KMS-11 (cell line): ENCODE data around the gene DHRS4.
"Not testable (repeated sequence)": the region's sequence is repeated elsewhere in the genome, so short reads cannot be mapped to it uniquely, and the experiment has no call there.

Source experiments
- H2AFZ ChIP-seq: fragments of 200-600 bp; sonication (generic); 2 replicates; pipeline ENCODE4 v1.6.1; 2016; ENCODE audit warnings: antibody characterized with exemption, mixed run types, low read depth
- H3K27ac ChIP-seq: fragments of 200-600 bp; sonication (generic); 2 replicates; pipeline ENCODE4 v1.6.1; 2016; ENCODE audit warnings: mild to moderate bottlenecking, mixed run types
- H3K27me3 ChIP-seq: fragments of 200-600 bp; sonication (generic); 2 replicates; pipeline ENCODE4 v1.6.1; 2017; ENCODE audit warnings: mild to moderate bottlenecking, low read depth, mixed run types, moderate library complexity; ENCODE audit not compliant: insufficient read depth
- H3K36me3 ChIP-seq: fragments of 200-600 bp; sonication (generic); 2 replicates; pipeline ENCODE4 v1.6.1; 2017; ENCODE audit warnings: mild to moderate bottlenecking, mixed run types; ENCODE audit not compliant: insufficient read depth
- H3K4me1 ChIP-seq: fragments of 200-600 bp; sonication (generic); 2 replicates; pipeline ENCODE4 v1.6.1; 2016; ENCODE audit warnings: mild to moderate bottlenecking, low read depth, mixed run types; ENCODE audit not compliant: poor library complexity, severe bottlenecking
- H3K4me2 ChIP-seq: fragments of 200-600 bp; sonication (generic); 2 replicates; pipeline ENCODE4 v1.7.0; 2016; ENCODE audit warnings: mild to moderate bottlenecking, mixed run types
- H3K4me3 ChIP-seq: fragments of 200-600 bp; sonication (generic); IDR thresholded peaks from 2 replicates; pipeline ENCODE4 v1.6.1; 2017; ENCODE audit warnings: low read depth, low read length, mixed read lengths; ENCODE audit not compliant: insufficient read depth
- H3K79me2 ChIP-seq: fragments of 200-600 bp; sonication (generic); 2 replicates; pipeline ENCODE4 v1.6.1; 2016; ENCODE audit warnings: low read depth, mixed run types; ENCODE audit not compliant: insufficient read depth
- H3K9ac ChIP-seq: fragments of 200-600 bp; sonication (generic); 2 replicates; pipeline ENCODE4 v1.6.1; 2016; ENCODE audit warnings: mild to moderate bottlenecking, mixed run types
- H4K20me1 ChIP-seq: fragments of 200-600 bp; sonication (generic); 2 replicates; pipeline ENCODE4 v1.6.1; 2016; ENCODE audit warnings: mild to moderate bottlenecking, mixed run types; ENCODE audit not compliant: insufficient read depth
- TF ChIP-seq, protein P1 (sequence below): fragments of 200-600 bp; sonication (generic); conservative IDR thresholded peaks from 2 replicates; pipeline ENCODE4 v1.6.1; 2017; ENCODE audit warnings: low read depth, mild to moderate bottlenecking, antibody characterized with exemption, low read length, moderate library complexity, mixed read lengths

Gene DHRS4

DNA sequence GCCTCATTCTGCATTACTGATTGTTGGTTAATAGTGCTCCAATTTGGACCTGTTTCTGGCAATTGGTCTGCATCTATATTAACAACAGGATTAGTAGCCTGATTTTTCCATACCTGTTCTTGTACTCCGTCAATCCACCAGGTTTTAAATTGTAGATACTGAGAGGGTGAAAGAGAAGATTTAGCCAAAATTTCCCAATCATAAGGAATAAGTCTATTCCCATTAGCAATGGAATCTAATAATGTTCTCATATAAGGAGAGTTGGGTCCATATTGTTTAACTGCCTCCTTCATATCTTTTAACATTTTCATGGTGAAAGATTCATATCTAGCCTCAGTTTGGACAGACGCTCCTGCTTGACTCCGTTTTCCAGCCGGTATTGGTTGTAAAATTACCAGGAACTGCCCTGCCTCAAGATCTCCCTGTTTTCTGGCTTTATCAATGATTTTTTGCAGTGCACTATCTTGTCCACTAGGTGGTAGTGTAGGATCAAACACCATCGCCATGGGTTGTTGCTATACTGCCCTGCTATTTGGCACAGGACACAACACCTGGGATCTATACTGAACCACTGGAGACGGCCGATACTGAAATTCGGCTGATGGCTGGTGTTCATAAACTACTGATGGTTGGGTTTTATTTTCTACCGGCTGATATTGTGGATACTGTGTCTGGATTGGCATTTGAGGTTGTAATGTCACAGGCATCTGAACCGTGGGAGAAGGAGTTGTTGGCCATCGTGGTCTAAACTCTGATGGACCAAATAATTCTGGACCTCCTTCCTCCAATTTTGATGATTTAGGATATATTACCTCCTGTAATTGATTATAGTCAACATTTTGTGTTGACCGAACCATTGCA is 60.3 kb downstream of the DHRS4 start:
- no peaks in the 10 kb centered on the region for H4K20me1 ChIP-seq
- H3K27ac ChIP-seq, result no peak overlapping the region
- no peaks in the 10 kb centered on the region for H3K79me2 ChIP-seq
- H3K4me2 ChIP-seq, result no peak overlapping the region; the same call in 1 of the 2 replicates
- TF ChIP-seq, protein P1, sequence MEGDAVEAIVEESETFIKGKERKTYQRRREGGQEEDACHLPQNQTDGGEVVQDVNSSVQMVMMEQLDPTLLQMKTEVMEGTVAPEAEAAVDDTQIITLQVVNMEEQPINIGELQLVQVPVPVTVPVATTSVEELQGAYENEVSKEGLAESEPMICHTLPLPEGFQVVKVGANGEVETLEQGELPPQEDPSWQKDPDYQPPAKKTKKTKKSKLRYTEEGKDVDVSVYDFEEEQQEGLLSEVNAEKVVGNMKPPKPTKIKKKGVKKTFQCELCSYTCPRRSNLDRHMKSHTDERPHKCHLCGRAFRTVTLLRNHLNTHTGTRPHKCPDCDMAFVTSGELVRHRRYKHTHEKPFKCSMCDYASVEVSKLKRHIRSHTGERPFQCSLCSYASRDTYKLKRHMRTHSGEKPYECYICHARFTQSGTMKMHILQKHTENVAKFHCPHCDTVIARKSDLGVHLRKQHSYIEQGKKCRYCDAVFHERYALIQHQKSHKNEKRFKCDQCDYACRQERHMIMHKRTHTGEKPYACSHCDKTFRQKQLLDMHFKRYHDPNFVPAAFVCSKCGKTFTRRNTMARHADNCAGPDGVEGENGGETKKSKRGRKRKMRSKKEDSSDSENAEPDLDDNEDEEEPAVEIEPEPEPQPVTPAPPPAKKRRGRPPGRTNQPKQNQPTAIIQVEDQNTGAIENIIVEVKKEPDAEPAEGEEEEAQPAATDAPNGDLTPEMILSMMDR, result peak; percentile 83
- no peaks in the 10 kb centered on the region for H3K27me3 ChIP-seq
- H3K9ac ChIP-seq, result no peak overlapping the region
- no peak overlapping the region for H3K4me3 ChIP-seq
- no peaks in the 10 kb centered on the region for H3K36me3 ChIP-seq
- H3K4me1 ChIP-seq, result peaks cover 9% of the 10 kb centered on the region
- no peak overlapping the region for H2AFZ ChIP-seq

DNA sequence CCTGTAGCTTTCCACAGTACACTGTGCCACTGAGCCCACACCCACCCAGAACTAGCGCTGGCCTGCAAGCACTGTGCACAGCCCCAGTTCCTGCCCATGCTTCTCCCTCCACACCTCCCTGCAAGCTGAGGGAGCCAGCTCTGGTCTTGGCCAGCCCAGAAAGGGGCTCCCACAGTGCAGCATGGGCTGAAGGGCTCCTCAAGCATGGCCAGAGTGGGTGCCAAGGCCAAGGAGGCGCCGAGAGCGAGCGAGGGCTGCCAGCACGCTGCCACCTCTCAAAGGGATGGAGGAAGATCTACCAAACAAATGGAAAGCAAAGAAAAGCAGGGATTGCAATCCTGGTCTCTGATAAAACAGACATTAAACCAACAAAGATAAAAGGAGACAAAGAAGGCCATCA is 62.2 kb downstream of the DHRS4 start:
- not testable (repeated sequence) for H3K4me3 ChIP-seq, H3K79me2 ChIP-seq

More for the DNA sequence above, 62.2 kb downstream of the DHRS4 start:
- not testable (repeated sequence) for H3K4me2 ChIP-seq, H3K36me3 ChIP-seq, H4K20me1 ChIP-seq, H3K27me3 ChIP-seq, H3K27ac ChIP-seq, H2AFZ ChIP-seq, H3K4me1 ChIP-seq, H3K9ac ChIP-seq
